ENCODE data around the gene ARG2. TPM values are rescaled to one million over a fixed set of nuclear protein-coding genes. Genes with fewer than 3 reads are reported as not detected.

Gene ARG2
- polyA plus RNA-seq, 1 donor (not counting 4 experiments of a cell fraction or from before 2014, with no cell fraction given): 8.2 TPM

DNA sequence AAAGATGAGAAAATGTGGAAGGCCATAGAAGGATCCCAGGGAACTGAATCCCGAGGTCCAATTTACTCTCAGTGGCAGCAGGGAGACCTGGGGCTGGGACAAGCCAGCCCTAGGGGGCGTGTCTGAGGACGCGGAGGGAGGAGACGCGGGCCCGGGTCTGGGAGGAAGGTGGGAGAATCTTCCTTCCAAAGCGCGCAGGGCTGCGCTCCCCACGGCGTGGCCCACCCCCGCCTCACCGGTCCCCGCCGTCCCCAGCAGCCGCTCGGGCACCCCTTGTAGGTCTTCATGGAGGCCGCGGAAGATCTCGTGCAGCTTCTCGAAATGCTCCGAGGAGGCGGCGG, 54.4 kb downstream of the ARG2 start:
- H4K20me1 ChIP-seq (ENCODE audit: control insufficient read depth, extremely low read depth, insufficient read depth, low read length): peaks cover 1% of the 10 kb centered on the region
- peaks cover 12% of the 10 kb centered on the region for H3K4me1 ChIP-seq (ENCODE audit: control insufficient read depth, extremely low read depth, insufficient read depth, low read length)
- DNase-seq (ENCODE audit: low read depth, low spot score) (no peak), FAIRE-seq (no peak)
- H3K27me3 ChIP-seq (ENCODE audit: control insufficient read depth, extremely low read depth, insufficient read depth, low read length): no peaks in the 10 kb centered on the region
- peak overlapping the region; percentile 89 for H3K27ac ChIP-seq (ENCODE audit: control insufficient read depth, insufficient read depth, low read length)
- peaks cover 12 to 16% of the 10 kb centered on the region in 2 experiments for H3K36me3 ChIP-seq (ENCODE audit: control insufficient read depth in 2 of 2, extremely low read depth in 1 of 2, insufficient read depth in 2 of 2, low read length in 2 of 2)
- H3K79me2 ChIP-seq (ENCODE audit: control insufficient read depth, insufficient read depth, low read length): peaks cover 57% of the 10 kb centered on the region
- H3K4me2 ChIP-seq (ENCODE audit: control insufficient read depth, extremely low read depth, insufficient read depth, low read depth, low read length): peak overlapping the region; percentile 96
- peak overlapping the region; percentile 63 to 92 (median 89) for H3K4me3 ChIP-seq (ENCODE audit: control insufficient read depth in 2 of 3, extremely low read depth in 1 of 3, insufficient read depth in 2 of 3, low read depth in 1 of 3, low read length in 3 of 3)
- TF ChIP-seq, protein P1, sequence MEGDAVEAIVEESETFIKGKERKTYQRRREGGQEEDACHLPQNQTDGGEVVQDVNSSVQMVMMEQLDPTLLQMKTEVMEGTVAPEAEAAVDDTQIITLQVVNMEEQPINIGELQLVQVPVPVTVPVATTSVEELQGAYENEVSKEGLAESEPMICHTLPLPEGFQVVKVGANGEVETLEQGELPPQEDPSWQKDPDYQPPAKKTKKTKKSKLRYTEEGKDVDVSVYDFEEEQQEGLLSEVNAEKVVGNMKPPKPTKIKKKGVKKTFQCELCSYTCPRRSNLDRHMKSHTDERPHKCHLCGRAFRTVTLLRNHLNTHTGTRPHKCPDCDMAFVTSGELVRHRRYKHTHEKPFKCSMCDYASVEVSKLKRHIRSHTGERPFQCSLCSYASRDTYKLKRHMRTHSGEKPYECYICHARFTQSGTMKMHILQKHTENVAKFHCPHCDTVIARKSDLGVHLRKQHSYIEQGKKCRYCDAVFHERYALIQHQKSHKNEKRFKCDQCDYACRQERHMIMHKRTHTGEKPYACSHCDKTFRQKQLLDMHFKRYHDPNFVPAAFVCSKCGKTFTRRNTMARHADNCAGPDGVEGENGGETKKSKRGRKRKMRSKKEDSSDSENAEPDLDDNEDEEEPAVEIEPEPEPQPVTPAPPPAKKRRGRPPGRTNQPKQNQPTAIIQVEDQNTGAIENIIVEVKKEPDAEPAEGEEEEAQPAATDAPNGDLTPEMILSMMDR (optimal IDR thresholded peaks at IDR 0.05 in 1 of 3, IDR thresholded peaks at IDR 0.05 in 1 of 3, conservative IDR thresholded peaks at IDR 0.05 in 1 of 3; ENCODE audit: extremely low read depth in 1 of 3, insufficient read depth in 2 of 3, low read length in 3 of 3): peak in 2 of 3 experiments; percentile 18 to 27
- TF ChIP-seq EZH2 (IDR thresholded peaks at IDR 0.05; ENCODE audit: low read length): no peak
- peak overlapping the region; percentile 92 for H3K9ac ChIP-seq (ENCODE audit: control insufficient read depth, extremely low read depth, insufficient read depth, low read length)
- H2AFZ ChIP-seq (ENCODE audit: control insufficient read depth, low read length): peak overlapping the region; percentile 61
- no peaks in the 10 kb centered on the region for H3K9me1 ChIP-seq (ENCODE audit: control insufficient read depth, extremely low read depth, insufficient read depth, low read length)
- no peaks in the 10 kb centered on the region for H3K9me3 ChIP-seq (ENCODE audit: control insufficient read depth, low read depth, low read length)
- dilution Hi-C loops (cut with MboI; ENCODE audit: extremely low pct_ligation_motif_present, low sequenced_read_pairs): no loop called here

- H3K9ac ChIP-seq (ENCODE audit: control insufficient read depth, extremely low read depth, insufficient read depth, low read length): peak within 1 kb of the TSS; percentile 92
- peaks cover 56% of the 10 kb centered on the region for H3K79me2 ChIP-seq (ENCODE audit: control insufficient read depth, insufficient read depth, low read length)
- DNase-seq (ENCODE audit: low read depth, low spot score) (no peak), FAIRE-seq (no peak)
- peaks cover 12% of the 10 kb centered on the region for H3K4me1 ChIP-seq (ENCODE audit: control insufficient read depth, extremely low read depth, insufficient read depth, low read length)
- no peak for TF ChIP-seq EZH2 (IDR thresholded peaks at IDR 0.05; ENCODE audit: low read length)
- TF ChIP-seq, protein P1 (optimal IDR thresholded peaks at IDR 0.05 in 1 of 3, IDR thresholded peaks at IDR 0.05 in 1 of 3, conservative IDR thresholded peaks at IDR 0.05 in 1 of 3; ENCODE audit: extremely low read depth in 1 of 3, insufficient read depth in 2 of 3, low read length in 3 of 3): peak in 1 of 3 experiments; percentile 9
- H3K27ac ChIP-seq (ENCODE audit: control insufficient read depth, insufficient read depth, low read length): peak within 1 kb of the TSS; percentile 89
- peak within 1 kb of the TSS; percentile 96 for H3K4me2 ChIP-seq (ENCODE audit: control insufficient read depth, extremely low read depth, insufficient read depth, low read depth, low read length)
- H3K9me1 ChIP-seq (ENCODE audit: control insufficient read depth, extremely low read depth, insufficient read depth, low read length): no peaks in the 10 kb centered on the region
- no peaks in the 10 kb centered on the region for H3K27me3 ChIP-seq (ENCODE audit: control insufficient read depth, extremely low read depth, insufficient read depth, low read length)
- H3K9me3 ChIP-seq (ENCODE audit: control insufficient read depth, low read depth, low read length): no peaks in the 10 kb centered on the region
- peak within 1 kb of the TSS; percentile 63 to 92 (median 89) for H3K4me3 ChIP-seq (ENCODE audit: control insufficient read depth in 2 of 3, extremely low read depth in 1 of 3, insufficient read depth in 2 of 3, low read depth in 1 of 3, low read length in 3 of 3)
- peak within 1 kb of the TSS; percentile 61 for H2AFZ ChIP-seq (ENCODE audit: control insufficient read depth, low read length)
- peaks cover 13 to 16% of the 10 kb centered on the region in 2 experiments for H3K36me3 ChIP-seq (ENCODE audit: control insufficient read depth in 2 of 2, extremely low read depth in 1 of 2, insufficient read depth in 2 of 2, low read length in 2 of 2)
- H4K20me1 ChIP-seq (ENCODE audit: control insufficient read depth, extremely low read depth, insufficient read depth, low read length): peaks cover 3% of the 10 kb centered on the region
- dilution Hi-C loops (cut with MboI; ENCODE audit: extremely low pct_ligation_motif_present, low sequenced_read_pairs): no loop called here
Measured at GRCh38 chr14:67674480-67675218, 54.9 kb downstream of the ARG2 start, which contains the start of gene VTI1B. VTI1B (minus strand) TSS chr14:67674632; CDS start chr14:67674489, 143 bp downstream.

Data from keratinocyte (primary cell).